ENCODE measurements around the gene ARF4. TPM values are rescaled to one million over a fixed set of nuclear protein-coding genes. Genes with fewer than 3 reads are reported as not detected.

ARF4 gene
- polyA plus RNA-seq, 3 donors, result 60.2 to 229 (median 224) TPM

DNA sequence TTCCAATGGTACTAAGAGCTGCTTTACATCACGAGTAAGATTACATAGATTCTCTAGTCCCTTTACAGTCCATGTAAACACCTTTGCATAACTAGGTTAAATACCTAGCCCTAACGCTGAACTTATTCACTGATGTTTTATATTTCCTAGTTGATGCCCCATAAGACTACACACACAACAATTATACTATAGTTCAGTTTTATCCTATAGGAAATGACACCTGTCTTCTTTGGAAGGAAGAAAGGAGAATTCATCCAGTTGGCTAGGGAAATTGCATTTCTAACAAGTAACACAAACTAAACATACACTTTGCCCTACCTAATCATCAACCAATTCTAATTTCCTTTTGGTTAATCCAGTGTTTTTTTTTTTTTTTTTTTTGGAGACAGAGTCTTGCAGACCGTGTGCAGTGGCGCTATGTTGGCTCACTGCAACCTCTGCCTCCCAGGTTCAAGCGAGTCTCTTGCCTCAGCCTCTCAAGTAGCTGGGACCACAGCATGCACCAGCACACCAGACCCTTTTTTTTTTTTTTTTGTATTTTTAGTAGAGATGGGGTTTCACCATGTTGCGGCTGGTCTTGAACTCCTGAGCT lies 27.2 kb downstream of the ARF4 start:
- Histone ChIP-seq H3K79me2 (ENCODE audit: insufficient read depth, low read length) (peaks cover 8% of the 10 kb centered on the region), H4K20me1 (ENCODE audit: insufficient read depth, low read length) (peaks cover 55% of the 10 kb centered on the region), H3K9ac (ENCODE audit: insufficient read depth, low read length, poor library complexity, severe bottlenecking) (no peak overlapping the region), H3K27ac (ENCODE audit: low read depth in 1 of 2, low read length in 2 of 2) (no peak overlapping the region), H3K36me3 (replicated peaks in 1 of 2; ENCODE audit: control insufficient read depth in 1 of 2, insufficient read depth in 2 of 2, low read length in 2 of 2) (peaks cover 62 to 98% of the 10 kb centered on the region in 2 donors), H3K4me3 (replicated peaks in 1 of 3; ENCODE audit: low read depth in 2 of 3, low read length in 3 of 3) (no peak overlapping the region), H3K27me3 (ENCODE audit: control insufficient read depth in 2 of 2, insufficient read depth in 2 of 2, low read length in 2 of 2) (no peaks in the 10 kb centered on the region), H3K4me1 (ENCODE audit: control insufficient read depth in 1 of 2, insufficient read depth in 2 of 2, low read length in 2 of 2) (no peaks in the 10 kb centered on the region), H3K9me3 (replicated peaks in 1 of 2; ENCODE audit: control insufficient read depth in 1 of 2, insufficient read depth in 1 of 2, low read length in 2 of 2) (no peaks in the 10 kb centered on the region), H2AFZ (ENCODE audit: insufficient read depth, low read depth, low read length, poor library complexity, severe bottlenecking) (no peak overlapping the region), H3K4me2 (replicated peaks; ENCODE audit: extremely low read depth, low read length, poor library complexity, severe bottlenecking) (no peak overlapping the region)
- DNase-seq, result no peak
- TF ChIP-seq, protein P1, sequence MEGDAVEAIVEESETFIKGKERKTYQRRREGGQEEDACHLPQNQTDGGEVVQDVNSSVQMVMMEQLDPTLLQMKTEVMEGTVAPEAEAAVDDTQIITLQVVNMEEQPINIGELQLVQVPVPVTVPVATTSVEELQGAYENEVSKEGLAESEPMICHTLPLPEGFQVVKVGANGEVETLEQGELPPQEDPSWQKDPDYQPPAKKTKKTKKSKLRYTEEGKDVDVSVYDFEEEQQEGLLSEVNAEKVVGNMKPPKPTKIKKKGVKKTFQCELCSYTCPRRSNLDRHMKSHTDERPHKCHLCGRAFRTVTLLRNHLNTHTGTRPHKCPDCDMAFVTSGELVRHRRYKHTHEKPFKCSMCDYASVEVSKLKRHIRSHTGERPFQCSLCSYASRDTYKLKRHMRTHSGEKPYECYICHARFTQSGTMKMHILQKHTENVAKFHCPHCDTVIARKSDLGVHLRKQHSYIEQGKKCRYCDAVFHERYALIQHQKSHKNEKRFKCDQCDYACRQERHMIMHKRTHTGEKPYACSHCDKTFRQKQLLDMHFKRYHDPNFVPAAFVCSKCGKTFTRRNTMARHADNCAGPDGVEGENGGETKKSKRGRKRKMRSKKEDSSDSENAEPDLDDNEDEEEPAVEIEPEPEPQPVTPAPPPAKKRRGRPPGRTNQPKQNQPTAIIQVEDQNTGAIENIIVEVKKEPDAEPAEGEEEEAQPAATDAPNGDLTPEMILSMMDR (IDR thresholded peaks at IDR 0.05), result no peak
- H3K4me1 Mint-ChIP-seq, result no peaks in the 10 kb centered on the region
- H3K4me3 Mint-ChIP-seq, result no peak overlapping the region
- H3K27me3 Mint-ChIP-seq (ENCODE audit: low read depth in 3 of 3), result no peaks in the 10 kb centered on the region
- H3K27ac Mint-ChIP-seq, result no peak overlapping the region
- H3K36me3 Mint-ChIP-seq, result peaks cover 54 to 88% of the 10 kb centered on the region in 2 donors
- WGBS (ENCODE audit: insufficient coverage), result no CpG with 5 or more reads among the region's 6 CpGs
- intact Hi-C loops (cut with micrococcal nuclease), result no loop called here
- H3K9me3 Mint-ChIP-seq, result no peaks in the 10 kb centered on the region

GRCh38 chr3:57559526-57559925 lies 37.6 kb downstream of the ARF4 start:
- H3K4me3 ChIP-seq (replicated peaks in 1 of 3; ENCODE audit: low read depth in 2 of 3, low read length in 3 of 3), result no peak overlapping the region
- H3K9me3 Mint-ChIP-seq, result no peaks in the 10 kb centered on the region
- peaks cover 25 to 27% of the 10 kb centered on the region in 2 donors for H3K4me1 ChIP-seq (ENCODE audit: control insufficient read depth in 1 of 2, insufficient read depth in 2 of 2, low read length in 2 of 2)
- H3K27ac ChIP-seq (ENCODE audit: low read depth in 1 of 2, low read length in 2 of 2), result no peak overlapping the region
- no peak overlapping the region for H3K4me2 ChIP-seq (replicated peaks; ENCODE audit: extremely low read depth, low read length, poor library complexity, severe bottlenecking)
- H3K27me3 Mint-ChIP-seq (ENCODE audit: low read depth in 3 of 3), result no peaks in the 10 kb centered on the region
- no peaks in the 10 kb centered on the region for H3K9me3 ChIP-seq (replicated peaks in 1 of 2; ENCODE audit: control insufficient read depth in 1 of 2, insufficient read depth in 1 of 2, low read length in 2 of 2)
- peak overlapping the region in 1 of 7 donors; percentile 34 for H3K27ac Mint-ChIP-seq
- intact Hi-C loops (cut with micrococcal nuclease), result loop anchor here (5.0 kb wide), 2 partner anchors 38 to 198 kb away; partner anchors contain the start of genes ARF4 (in 1 of the 2) and SLMAP (in 1 of the 2)
- no peaks in the 10 kb centered on the region for H3K27me3 ChIP-seq (ENCODE audit: control insufficient read depth in 2 of 2, insufficient read depth in 2 of 2, low read length in 2 of 2)
- no CpG with 5 or more reads among the region's 1 CpG for WGBS (ENCODE audit: insufficient coverage)
- peaks cover 29 to 50% of the 10 kb centered on the region in 2 donors for H3K36me3 ChIP-seq (replicated peaks in 1 of 2; ENCODE audit: control insufficient read depth in 1 of 2, insufficient read depth in 2 of 2, low read length in 2 of 2)
- H2AFZ ChIP-seq (ENCODE audit: insufficient read depth, low read depth, low read length, poor library complexity, severe bottlenecking), result no peak overlapping the region
- DNase-seq, result no peak
- H4K20me1 ChIP-seq (ENCODE audit: insufficient read depth, low read length), result peaks cover 13% of the 10 kb centered on the region
- TF ChIP-seq, protein P1 (IDR thresholded peaks at IDR 0.05), result no peak
- H3K4me1 Mint-ChIP-seq, result peaks cover 32% of the 10 kb centered on the region
- no peak overlapping the region for H3K9ac ChIP-seq (ENCODE audit: insufficient read depth, low read length, poor library complexity, severe bottlenecking)
- no peak overlapping the region for H3K4me3 Mint-ChIP-seq
- peaks cover 19 to 41% of the 10 kb centered on the region in 2 donors for H3K36me3 Mint-ChIP-seq
- peaks cover 70% of the 10 kb centered on the region for H3K79me2 ChIP-seq (ENCODE audit: insufficient read depth, low read length)
